GM23338 (cell line): ENCODE results near the gene NT5DC4.

ENCODE experiments used
- CREB1 ChIP-seq: fragments of 250-450 bp; sonication (Bioruptor Pico); IDR thresholded peaks from 2 replicates; pipeline ENCODE4 v1.5.0; 2020; ENCODE audit warnings: low read depth, mild to moderate bottlenecking, moderate library complexity
- CTCF ChIP-seq, 2 experiments: fragments of 200-600 bp in 1 of 2; sonication (generic) in 1 of 2; conservative IDR thresholded peaks; 2 replicates each; pipeline versions ENCODE4 v1.5.1 to v1.6.1; 2016 to 2017; ENCODE audit warnings: antibody characterized with exemption in 2 of 2, low read depth in 2 of 2, mild to moderate bottlenecking in 2 of 2, moderate library complexity in 1 of 2
- EZH2 ChIP-seq: fragments of 200-600 bp; sonication (generic); IDR thresholded peaks from one replicate; pipeline ENCODE4 v1.8.0; 2017; ENCODE audit warnings: antibody characterized with exemption, mild to moderate bottlenecking, low read depth; ENCODE audit not compliant: unreplicated experiment
- EZH2phosphoT487 ChIP-seq: fragments of 200-600 bp; sonication (generic); IDR thresholded peaks from one replicate; pipeline ENCODE4 v1.8.1; 2018; ENCODE audit warnings: antibody characterized with exemption; ENCODE audit not compliant: unreplicated experiment
- POLR2AphosphoS5 ChIP-seq: IDR thresholded peaks from 2 replicates; pipeline ENCODE4 v1.6.1; 2016; ENCODE audit warnings: antibody characterized with exemption, low read depth
- REST ChIP-seq: IDR thresholded peaks from one replicate; pipeline ENCODE4 v1.6.1; 2018; ENCODE audit warnings: antibody characterized with exemption; ENCODE audit not compliant: unreplicated experiment
- ZNF331 ChIP-seq: fragments of 250-450 bp; sonication (Bioruptor Pico); IDR thresholded peaks from 2 replicates; pipeline ENCODE4 v1.5.0; 2020; ENCODE audit warnings: low read depth, mild to moderate bottlenecking, moderate library complexity

DNA sequence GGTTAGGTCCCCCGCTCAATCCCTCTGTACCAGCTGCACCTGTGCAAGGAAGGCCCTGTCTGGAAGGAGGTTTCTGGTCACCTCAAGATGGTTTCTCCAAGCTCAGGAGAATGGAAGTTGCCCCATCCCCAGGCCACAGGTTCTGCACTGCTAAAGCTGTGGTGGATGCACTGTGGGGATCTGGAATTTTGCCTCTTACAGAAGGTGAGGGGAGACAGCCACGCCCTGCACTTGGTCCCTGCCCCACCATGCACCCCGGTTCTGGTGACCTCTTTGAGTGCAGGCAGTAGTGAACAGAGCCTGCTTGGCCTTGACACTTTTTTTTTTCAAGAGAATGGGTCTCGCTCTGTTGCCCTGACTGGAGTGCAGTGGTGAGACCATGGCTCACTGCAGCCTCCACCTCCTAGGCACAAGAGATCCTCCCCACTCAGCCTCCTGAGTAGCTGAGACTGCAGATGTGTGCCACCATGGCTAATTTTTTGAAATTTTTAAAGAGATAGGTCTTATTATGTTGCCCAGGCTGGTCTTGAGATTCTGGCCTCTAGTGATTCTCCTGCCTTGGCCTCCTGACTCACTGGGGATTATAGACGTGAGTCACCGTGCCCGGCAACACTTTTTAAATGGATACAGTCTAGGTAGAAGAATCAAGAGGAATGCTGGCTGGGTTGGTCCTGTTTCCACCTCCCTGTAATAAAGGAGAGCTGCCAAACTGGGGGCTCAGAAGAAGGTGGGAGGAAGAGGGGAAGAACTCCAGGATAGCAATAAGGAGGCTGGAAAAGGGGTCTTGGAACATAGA lies 5.8 kb upstream of the NT5DC4 start:
- TF ChIP-seq CTCF (conservative IDR thresholded peaks at IDR 0.05; ENCODE audit: low read depth in 2 of 2) = no peak
- no peak for TF ChIP-seq CREB1 (CRISPR knock-in tag)
- no peak for TF ChIP-seq POLR2AphosphoS5
- TF ChIP-seq REST = no peak
- no peak for TF ChIP-seq EZH2phosphoT487
- TF ChIP-seq ZNF331 = no peak
- TF ChIP-seq EZH2 = no peak
